GM23338 (cell line): Measurements from ENCODE around the gene SSR4. TPM values are rescaled to one million over a fixed set of nuclear protein-coding genes. Genes with fewer than 3 reads are reported as not detected.

Source experiments
- ATAC-seq: fragments of 200-7000 bp; cut with Tn5 transposase; 3 replicates; pipeline ENCODE4 v1.9.1; 2020
- DNase-seq: peaks from one replicate; pipeline ENCODE4 v3.0.0-alpha.2; 2015; ENCODE audit warnings: low spot score
- H2AFZ ChIP-seq: fragments of 200-600 bp; sonication (generic); 2 replicates; pipeline ENCODE4 v1.8.0; 2016; ENCODE audit warnings: antibody characterized with exemption, mild to moderate bottlenecking, moderate library complexity
- H3F3A ChIP-seq: fragments of 200-600 bp; sonication (generic); replicated peaks from 2 replicates; pipeline ENCODE4 v1.8.0; 2017; ENCODE audit warnings: antibody characterized with exemption, mixed run types, low read depth
- H3K27ac ChIP-seq: fragments of 200-600 bp; sonication (generic); 2 replicates; pipeline ENCODE4 v1.6.1; 2016; ENCODE audit warnings: low read depth
- H3K27me3 ChIP-seq: fragments of 200-600 bp; sonication (generic); 2 replicates; pipeline ENCODE4 v1.8.0; 2016; ENCODE audit warnings: mild to moderate bottlenecking, mixed run types, moderate library complexity; ENCODE audit not compliant: insufficient read depth
- H3K36me3 ChIP-seq: fragments of 200-600 bp; sonication (generic); 2 replicates; pipeline ENCODE4 v1.8.0; 2016; ENCODE audit warnings: mild to moderate bottlenecking; ENCODE audit not compliant: insufficient read depth
- H3K4me1 ChIP-seq: fragments of 200-600 bp; sonication (generic); 2 replicates; pipeline ENCODE4 v1.8.0; 2016; ENCODE audit warnings: mild to moderate bottlenecking, moderate library complexity; ENCODE audit not compliant: insufficient read depth
- H3K4me2 ChIP-seq: fragments of 200-600 bp; sonication (generic); 2 replicates; pipeline ENCODE4 v1.7.1; 2017; ENCODE audit warnings: mixed run types
- H3K4me3 ChIP-seq: fragments of 200-600 bp; sonication (generic); 2 replicates; pipeline ENCODE4 v1.6.1; 2016; ENCODE audit warnings: mixed run types
- H3K79me2 ChIP-seq: fragments of 200-600 bp; sonication (generic); replicated peaks from 2 replicates; pipeline ENCODE4 v1.8.0; 2017; ENCODE audit warnings: mild to moderate bottlenecking; ENCODE audit not compliant: insufficient read depth
- H3K9me2 ChIP-seq: fragments of 200-600 bp; sonication (generic); 2 replicates; pipeline ENCODE4 v1.8.0; 2017; ENCODE audit not compliant: insufficient read depth
- H4K20me1 ChIP-seq: fragments of 200-600 bp; sonication (generic); replicated peaks from 2 replicates; pipeline ENCODE4 v1.8.0; 2017; ENCODE audit warnings: mild to moderate bottlenecking; ENCODE audit not compliant: insufficient read depth
- H3K27ac Mint-ChIP-seq: 2 replicates; pipeline ENCODE4 v1.8.0; 2020; ENCODE audit warnings: inconsistent platforms, mild to moderate bottlenecking, moderate library complexity, mixed read lengths
- H3K27me3 Mint-ChIP-seq: 3 replicates; pipeline ENCODE4 v1.8.0; 2022; ENCODE audit warnings: low read depth, mild to moderate bottlenecking, moderate library complexity, mixed read lengths, inconsistent platforms; ENCODE audit not compliant: insufficient read depth, poor library complexity
- H3K36me3 Mint-ChIP-seq: 3 replicates; pipeline ENCODE4 v1.8.0; 2021; ENCODE audit warnings: low read depth, mild to moderate bottlenecking, inconsistent platforms, moderate library complexity, mixed read lengths
- H3K4me1 Mint-ChIP-seq: 3 replicates; pipeline ENCODE4 v1.8.0; 2020; ENCODE audit warnings: mild to moderate bottlenecking, inconsistent platforms, mixed read lengths
- H3K4me3 Mint-ChIP-seq: 3 replicates; pipeline ENCODE4 v1.8.0; 2021; ENCODE audit warnings: moderate library complexity, mild to moderate bottlenecking, inconsistent platforms, mixed read lengths
- H3K9me3 Mint-ChIP-seq: 3 replicates; pipeline ENCODE4 v1.8.0; 2020; ENCODE audit warnings: moderate library complexity, mild to moderate bottlenecking, inconsistent platforms, mixed read lengths
- EZH2 ChIP-seq: fragments of 200-600 bp; sonication (generic); IDR thresholded peaks from one replicate; pipeline ENCODE4 v1.8.0; 2017; ENCODE audit warnings: antibody characterized with exemption, mild to moderate bottlenecking, low read depth; ENCODE audit not compliant: unreplicated experiment
- EZH2phosphoT487 ChIP-seq: fragments of 200-600 bp; sonication (generic); IDR thresholded peaks from one replicate; pipeline ENCODE4 v1.8.1; 2018; ENCODE audit warnings: antibody characterized with exemption; ENCODE audit not compliant: unreplicated experiment
- JUNB ChIP-seq: IDR thresholded peaks from one replicate; pipeline ENCODE4 v1.6.1; 2016; ENCODE audit warnings: antibody characterized with exemption; ENCODE audit not compliant: unreplicated experiment
- POLR2AphosphoS5 ChIP-seq: IDR thresholded peaks from 2 replicates; pipeline ENCODE4 v1.6.1; 2016; ENCODE audit warnings: antibody characterized with exemption, low read depth
- STAT1 ChIP-seq: IDR thresholded peaks from one replicate; pipeline ENCODE4 v1.6.1; 2016; ENCODE audit warnings: antibody characterized with exemption; ENCODE audit not compliant: unreplicated experiment
- ZNF114 ChIP-seq: fragments of 250-450 bp; sonication (Bioruptor Pico); IDR thresholded peaks from 2 replicates; pipeline ENCODE4 v1.5.0; 2020; ENCODE audit warnings: mild to moderate bottlenecking, moderate library complexity
- ZNF331 ChIP-seq: fragments of 250-450 bp; sonication (Bioruptor Pico); IDR thresholded peaks from 2 replicates; pipeline ENCODE4 v1.5.0; 2020; ENCODE audit warnings: low read depth, mild to moderate bottlenecking, moderate library complexity
- polyA plus RNA-seq: library from polyadenylated mRNA; unstranded; fragments of >200 nt; fragmentation: Nextera tagmentation; extraction: Ambion mirVana; gene quantifications from 2 replicates; pipeline ENCODE4 v1.2.1, GENCODE V29; 2016
- total RNA-seq: library from RNA; depleted of rRNA; stranded (reverse); fragments of >200 nt; shearing (Covaris generic); gene quantifications from 2 replicates; pipeline ENCODE4 v1.2.3, GENCODE V29; 2014
- TF ChIP-seq, protein P1 (sequence below), 2 experiments: fragments of 200-600 bp in 1 of 2; sonication (generic) in 1 of 2; conservative IDR thresholded peaks; 2 replicates each; pipeline versions ENCODE4 v1.5.1 to v1.6.1; 2016 to 2017; ENCODE audit warnings: antibody characterized with exemption in 2 of 2, low read depth in 2 of 2, mild to moderate bottlenecking in 2 of 2, moderate library complexity in 1 of 2
- TF ChIP-seq, protein P2 (sequence below): IDR thresholded peaks from one replicate; pipeline ENCODE4 v1.6.1; 2018; ENCODE audit warnings: antibody characterized with exemption; ENCODE audit not compliant: unreplicated experiment
- TF ChIP-seq, protein P3 (sequence below): IDR thresholded peaks from 2 replicates; pipeline ENCODE4 v1.6.1; 2016; ENCODE audit warnings: antibody characterized with exemption

The SSR4 gene
- total and polyA plus RNA-seq, 2 experiments from 2014 or later = 107 to 352 TPM

DNA sequence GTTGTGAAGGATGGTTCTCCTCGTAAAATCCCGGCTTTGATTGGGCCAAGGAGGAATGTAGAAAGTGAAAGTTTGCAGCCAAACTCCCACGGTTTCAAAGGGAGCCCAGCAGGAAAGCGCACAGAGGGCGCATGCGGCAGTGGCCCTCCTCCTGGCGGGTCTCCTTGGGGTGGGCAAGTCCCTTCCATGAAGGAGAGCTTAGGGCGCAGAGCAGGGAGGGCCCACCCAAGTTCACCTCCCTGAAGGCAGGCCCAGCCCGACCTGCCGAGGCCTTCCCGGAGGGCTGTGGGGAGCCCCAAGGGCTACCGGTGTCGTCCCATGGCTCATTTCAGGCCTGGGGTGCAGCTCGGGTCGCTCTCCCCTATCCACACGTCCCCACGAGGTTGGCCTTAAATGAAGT, 33.8 kb downstream of the SSR4 start:
- peaks cover 28% of the 10 kb centered on the region for H3K4me1 ChIP-seq
- H3K79me2 ChIP-seq = peaks cover 74% of the 10 kb centered on the region
- no peaks in the 10 kb centered on the region for H3K9me3 Mint-ChIP-seq
- H3K27ac ChIP-seq = peak overlapping the region; percentile 95
- H3K36me3 ChIP-seq = no peaks in the 10 kb centered on the region
- no peaks in the 10 kb centered on the region for H3K9me2 ChIP-seq
- peak overlapping the region; percentile 83 for H3K4me3 Mint-ChIP-seq
- H3K4me2 ChIP-seq = peak overlapping the region; percentile 65
- no peak for TF ChIP-seq ZNF114 (CRISPR knock-in tag)
- TF ChIP-seq STAT1 = no peak
- TF ChIP-seq, protein P1, sequence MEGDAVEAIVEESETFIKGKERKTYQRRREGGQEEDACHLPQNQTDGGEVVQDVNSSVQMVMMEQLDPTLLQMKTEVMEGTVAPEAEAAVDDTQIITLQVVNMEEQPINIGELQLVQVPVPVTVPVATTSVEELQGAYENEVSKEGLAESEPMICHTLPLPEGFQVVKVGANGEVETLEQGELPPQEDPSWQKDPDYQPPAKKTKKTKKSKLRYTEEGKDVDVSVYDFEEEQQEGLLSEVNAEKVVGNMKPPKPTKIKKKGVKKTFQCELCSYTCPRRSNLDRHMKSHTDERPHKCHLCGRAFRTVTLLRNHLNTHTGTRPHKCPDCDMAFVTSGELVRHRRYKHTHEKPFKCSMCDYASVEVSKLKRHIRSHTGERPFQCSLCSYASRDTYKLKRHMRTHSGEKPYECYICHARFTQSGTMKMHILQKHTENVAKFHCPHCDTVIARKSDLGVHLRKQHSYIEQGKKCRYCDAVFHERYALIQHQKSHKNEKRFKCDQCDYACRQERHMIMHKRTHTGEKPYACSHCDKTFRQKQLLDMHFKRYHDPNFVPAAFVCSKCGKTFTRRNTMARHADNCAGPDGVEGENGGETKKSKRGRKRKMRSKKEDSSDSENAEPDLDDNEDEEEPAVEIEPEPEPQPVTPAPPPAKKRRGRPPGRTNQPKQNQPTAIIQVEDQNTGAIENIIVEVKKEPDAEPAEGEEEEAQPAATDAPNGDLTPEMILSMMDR (conservative IDR thresholded peaks at IDR 0.05; ENCODE audit: low read depth in 2 of 2) = no peak
- no peak; the same call in 1 of the 2 replicates for TF ChIP-seq POLR2AphosphoS5
- no peak for TF ChIP-seq ZNF331 (CRISPR knock-in tag)
- TF ChIP-seq JUNB = no peak
- TF ChIP-seq EZH2 = no peak
- TF ChIP-seq EZH2phosphoT487 = no peak
- TF ChIP-seq, protein P2, sequence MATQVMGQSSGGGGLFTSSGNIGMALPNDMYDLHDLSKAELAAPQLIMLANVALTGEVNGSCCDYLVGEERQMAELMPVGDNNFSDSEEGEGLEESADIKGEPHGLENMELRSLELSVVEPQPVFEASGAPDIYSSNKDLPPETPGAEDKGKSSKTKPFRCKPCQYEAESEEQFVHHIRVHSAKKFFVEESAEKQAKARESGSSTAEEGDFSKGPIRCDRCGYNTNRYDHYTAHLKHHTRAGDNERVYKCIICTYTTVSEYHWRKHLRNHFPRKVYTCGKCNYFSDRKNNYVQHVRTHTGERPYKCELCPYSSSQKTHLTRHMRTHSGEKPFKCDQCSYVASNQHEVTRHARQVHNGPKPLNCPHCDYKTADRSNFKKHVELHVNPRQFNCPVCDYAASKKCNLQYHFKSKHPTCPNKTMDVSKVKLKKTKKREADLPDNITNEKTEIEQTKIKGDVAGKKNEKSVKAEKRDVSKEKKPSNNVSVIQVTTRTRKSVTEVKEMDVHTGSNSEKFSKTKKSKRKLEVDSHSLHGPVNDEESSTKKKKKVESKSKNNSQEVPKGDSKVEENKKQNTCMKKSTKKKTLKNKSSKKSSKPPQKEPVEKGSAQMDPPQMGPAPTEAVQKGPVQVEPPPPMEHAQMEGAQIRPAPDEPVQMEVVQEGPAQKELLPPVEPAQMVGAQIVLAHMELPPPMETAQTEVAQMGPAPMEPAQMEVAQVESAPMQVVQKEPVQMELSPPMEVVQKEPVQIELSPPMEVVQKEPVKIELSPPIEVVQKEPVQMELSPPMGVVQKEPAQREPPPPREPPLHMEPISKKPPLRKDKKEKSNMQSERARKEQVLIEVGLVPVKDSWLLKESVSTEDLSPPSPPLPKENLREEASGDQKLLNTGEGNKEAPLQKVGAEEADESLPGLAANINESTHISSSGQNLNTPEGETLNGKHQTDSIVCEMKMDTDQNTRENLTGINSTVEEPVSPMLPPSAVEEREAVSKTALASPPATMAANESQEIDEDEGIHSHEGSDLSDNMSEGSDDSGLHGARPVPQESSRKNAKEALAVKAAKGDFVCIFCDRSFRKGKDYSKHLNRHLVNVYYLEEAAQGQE = no peak
- H3K36me3 Mint-ChIP-seq = peaks cover 24% of the 10 kb centered on the region
- ATAC-seq (peak; percentile 3), DNase-seq (no peak)
- peak overlapping the region; percentile 75 for H3K4me3 ChIP-seq
- peaks cover 46% of the 10 kb centered on the region for H3K4me1 Mint-ChIP-seq
- H3K27me3 Mint-ChIP-seq = peaks cover 14% of the 10 kb centered on the region
- no peak overlapping the region for H2AFZ ChIP-seq
- no peaks in the 10 kb centered on the region; the same call in 1 of the 2 replicates for H4K20me1 ChIP-seq
- 0 out of 2 replicates have a peak overlapping the region, but pooled peaks have one; percentile 80 for H3K27ac Mint-ChIP-seq
- H3K27me3 ChIP-seq = no peaks in the 10 kb centered on the region
- H3F3A ChIP-seq = no peaks in the 10 kb centered on the region

DNA sequence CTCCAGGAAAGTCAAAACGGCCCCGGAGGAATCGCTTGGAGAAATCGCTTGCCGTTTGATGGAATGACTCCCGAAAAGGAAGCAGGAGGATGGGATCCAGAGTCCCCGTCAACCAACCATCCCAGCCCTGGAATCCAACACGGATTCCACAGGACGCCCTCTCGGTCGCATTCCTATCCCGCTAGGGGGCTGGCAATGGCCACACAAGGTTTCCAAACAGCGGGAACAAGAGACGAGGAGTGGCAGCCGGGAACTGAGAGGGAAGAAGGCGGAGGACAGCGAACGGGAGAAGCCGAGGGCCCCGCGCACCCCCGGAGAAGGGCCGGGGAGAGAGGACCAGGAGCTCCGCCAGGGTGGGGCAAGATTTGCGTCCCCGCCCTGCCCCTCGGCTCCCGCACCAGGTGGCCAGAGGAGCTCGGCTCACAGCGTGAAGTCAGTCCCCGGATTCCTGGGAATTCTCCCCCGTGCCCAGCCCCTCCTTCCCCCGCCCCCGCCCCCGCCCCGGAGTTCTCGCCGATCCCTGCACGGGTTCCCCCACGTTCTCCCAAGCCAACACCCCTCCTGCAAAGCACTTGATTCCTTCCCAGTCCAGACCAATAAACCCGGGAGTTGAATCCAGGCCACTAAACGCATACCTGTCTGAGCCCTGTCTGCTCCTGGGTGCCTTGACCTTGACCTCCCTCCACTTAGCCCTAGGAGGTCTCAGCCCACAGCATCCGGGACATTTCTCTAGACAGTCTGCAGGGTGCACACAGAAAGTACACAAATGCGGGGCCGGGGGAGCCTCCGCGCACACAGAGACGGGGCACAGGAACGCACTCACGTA, 34.5 kb downstream of the SSR4 start:
- Histone ChIP-seq H4K20me1 (no peaks in the 10 kb centered on the region; the same call in 1 of the 2 replicates), H2AFZ (no peak overlapping the region), H3K4me2 (peak overlapping the region; percentile 76), H3K9me2 (no peaks in the 10 kb centered on the region), H3K27ac (peak overlapping the region; percentile 95), H3K4me3 (peak overlapping the region; percentile 75), H3K79me2 (peaks cover 67% of the 10 kb centered on the region), H3K27me3 (no peaks in the 10 kb centered on the region), H3K36me3 (no peaks in the 10 kb centered on the region), H3F3A (no peaks in the 10 kb centered on the region), H3K4me1 (peaks cover 28% of the 10 kb centered on the region)
- ATAC-seq = peak; percentile 51
- peak overlapping the region; percentile 83 for H3K4me3 Mint-ChIP-seq
- H3K27ac Mint-ChIP-seq = no peak overlapping the region
- DNase-seq = peak; percentile 74
- H3K4me1 Mint-ChIP-seq = peaks cover 41% of the 10 kb centered on the region
- H3K36me3 Mint-ChIP-seq = peaks cover 20% of the 10 kb centered on the region
- no peaks in the 10 kb centered on the region for H3K9me3 Mint-ChIP-seq
- H3K27me3 Mint-ChIP-seq = peaks cover 12% of the 10 kb centered on the region
- TF ChIP-seq, protein P3, sequence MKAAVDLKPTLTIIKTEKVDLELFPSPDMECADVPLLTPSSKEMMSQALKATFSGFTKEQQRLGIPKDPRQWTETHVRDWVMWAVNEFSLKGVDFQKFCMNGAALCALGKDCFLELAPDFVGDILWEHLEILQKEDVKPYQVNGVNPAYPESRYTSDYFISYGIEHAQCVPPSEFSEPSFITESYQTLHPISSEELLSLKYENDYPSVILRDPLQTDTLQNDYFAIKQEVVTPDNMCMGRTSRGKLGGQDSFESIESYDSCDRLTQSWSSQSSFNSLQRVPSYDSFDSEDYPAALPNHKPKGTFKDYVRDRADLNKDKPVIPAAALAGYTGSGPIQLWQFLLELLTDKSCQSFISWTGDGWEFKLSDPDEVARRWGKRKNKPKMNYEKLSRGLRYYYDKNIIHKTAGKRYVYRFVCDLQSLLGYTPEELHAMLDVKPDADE = no peak
- TF ChIP-seq ZNF331 (CRISPR knock-in tag) = no peak
